K562 (cell line): ENCODE data around the gene RPL15. TPM values are rescaled to one million over a fixed set of nuclear protein-coding genes. Genes with fewer than 3 reads are reported as not detected.

Source experiments
- ARID4B ChIP-seq: sonication (generic); formaldehyde crosslinking; IDR thresholded peaks from 2 replicates; pipeline ENCODE4 v1.8.0; 2022; ENCODE audit warnings: mild to moderate bottlenecking, missing genetic modification reagents
- CCNT2 ChIP-seq: IDR thresholded peaks from 2 replicates; pipeline ENCODE4 v1.6.1; 2011; ENCODE audit warnings: borderline replicate concordance, low read depth, mild to moderate bottlenecking, moderate library complexity, mixed read lengths, low read length; ENCODE audit not compliant: insufficient read length; ENCODE audit errors: extremely low read depth
- CREB3L1 ChIP-seq: fragments of 450-650 bp; IDR thresholded peaks from 2 replicates; pipeline ENCODE4 v1.6.1; 2014; ENCODE audit warnings: low read depth, mild to moderate bottlenecking, moderate library complexity, borderline replicate concordance
- EWSR1 ChIP-seq: fragments of 450-650 bp; IDR thresholded peaks from 2 replicates; pipeline ENCODE4 v1.6.1; 2018; ENCODE audit warnings: borderline replicate concordance, mild to moderate bottlenecking, low read depth, moderate library complexity; ENCODE audit not compliant: partially characterized antibody
- FOXP1 ChIP-seq: sonication (generic); formaldehyde crosslinking; IDR thresholded peaks from 2 replicates; pipeline ENCODE4 v1.8.0; 2022; ENCODE audit warnings: mild to moderate bottlenecking, missing genetic modification reagents
- GATA2 ChIP-seq: sonication (generic); formaldehyde crosslinking; IDR thresholded peaks from 2 replicates; pipeline ENCODE4 v1.4.0; 2020; ENCODE audit warnings: mild to moderate bottlenecking, missing genetic modification reagents
- HDAC8 ChIP-seq: fragments of 450-650 bp; IDR thresholded peaks from 2 replicates; pipeline ENCODE4 v1.6.1; 2016; ENCODE audit warnings: mild to moderate bottlenecking, missing genetic modification characterization, moderate library complexity, missing compliant biosample characterization
- MCM5 ChIP-seq: fragments of 450-650 bp; IDR thresholded peaks from 2 replicates; pipeline ENCODE4 v1.6.1; 2016; ENCODE audit warnings: low read depth
- MTA3 ChIP-seq: fragments of 450-650 bp; formaldehyde crosslinking; IDR thresholded peaks from 2 replicates; pipeline ENCODE4 v1.6.1; 2017; ENCODE audit warnings: mild to moderate bottlenecking, borderline replicate concordance
- MYNN ChIP-seq, 2 experiments: sonication (generic); formaldehyde crosslinking in 1 of 2; IDR thresholded peaks; 2 replicates each; pipeline versions ENCODE4 v1.5.0 to v1.6.1; 2016 to 2020; ENCODE audit warnings: antibody characterized with exemption in 1 of 2, missing genetic modification reagents in 1 of 2
- PHF20 ChIP-seq: fragments of 450-650 bp; IDR thresholded peaks from 2 replicates; pipeline ENCODE4 v1.6.1; 2018; ENCODE audit not compliant: partially characterized antibody
- SIRT6 ChIP-seq: IDR thresholded peaks from one replicate; pipeline ENCODE4 v1.6.1; 2012; ENCODE audit warnings: low read depth, mild to moderate bottlenecking, control low read depth, inconsistent platforms, low read length, moderate library complexity
- TBL1XR1 ChIP-seq, 2 experiments: IDR thresholded peaks; 2 replicates each; pipeline ENCODE4 v1.6.1; 2012; ENCODE audit warnings: improper control_type of control experiment in 2 of 2, low read length in 2 of 2, mild to moderate bottlenecking in 1 of 2
- ZBTB12 ChIP-seq: fragments of 250-450 bp; sonication (Bioruptor Pico); IDR thresholded peaks from 2 replicates; pipeline ENCODE4 v1.4.0; 2020
- ZBTB49 ChIP-seq: sonication (generic); formaldehyde crosslinking; IDR thresholded peaks from 2 replicates; pipeline ENCODE4 v1.8.0; 2022; ENCODE audit warnings: missing genetic modification reagents, mild to moderate bottlenecking, borderline replicate concordance
- ZNF184 ChIP-seq: sonication (generic); formaldehyde crosslinking; IDR thresholded peaks from 2 replicates; pipeline ENCODE4 v1.5.0; 2020; ENCODE audit warnings: missing genetic modification reagents
- ZNF217 ChIP-seq: sonication (generic); formaldehyde crosslinking; IDR thresholded peaks from 2 replicates; pipeline ENCODE4 v1.8.0; 2022; ENCODE audit warnings: mild to moderate bottlenecking, missing genetic modification reagents
- ZNF316 ChIP-seq: fragments of 450-650 bp; IDR thresholded peaks from 2 replicates; pipeline ENCODE4 v1.6.1; 2016
- polyA plus RNA-seq, 8 experiments: library from polyadenylated mRNA; depleted of rRNA in 4 of 8; stranded (reverse) in 5 of 8; unstranded in 3 of 8; fragments of >200 nt; fragmentation: Nextera tagmentation in 2 of 8; fragmentation: Illumina TruSeq in 1 of 8; extraction: Ambion mirVana in 2 of 8; extraction: Trizol in 1 of 8; gene quantifications; 2 replicates each; pipeline versions ENCODE4 v1.2.1 to v1.2.3, GENCODE V29; 2011 to 2014; ENCODE audit warnings: inconsistent platforms in 1 of 8, missing spikeins in 1 of 8
- total RNA-seq, 7 experiments: library from RNA; depleted of rRNA in 6 of 7; stranded (reverse); fragments of >200 nt in 6 of 7; fragmentation: Illumina TruSeq in 2 of 7; extraction: Trizol in 2 of 7; gene quantifications; 2 replicates each; pipeline versions ENCODE4 v1.2.1 to v1.2.3, GENCODE V29; 2011 to 2021; ENCODE audit warnings: low replicate concordance in 1 of 7

RPL15 gene
- total and polyA plus RNA-seq, 9 of the 15 experiments (the other 6 are each of a cell fraction or from before 2014, with no cell fraction given), result 2,393 to 8,850 (median 3,928) TPM

- TF ChIP-seq CCNT2, result peak; percentile 82
- TF ChIP-seq SIRT6, result peak; percentile 76
- peak; percentile 50; the same call in 1 of the 2 replicates for TF ChIP-seq ZBTB12 (CRISPR knock-in tag)
- TF ChIP-seq FOXP1, result no peak; the same call in 1 of the 2 replicates
- no peak for TF ChIP-seq HDAC8
- TF ChIP-seq EWSR1, result no peak
- peak; percentile 44 to 68 for TF ChIP-seq TBL1XR1 (IDR thresholded peaks at IDR 0.05; ENCODE audit: low read length in 2 of 2)
- TF ChIP-seq ZBTB49, result no peak
- no peak for TF ChIP-seq ZNF184 (CRISPR knock-in tag)
- TF ChIP-seq ZNF316, result peak; percentile 28
- no peak for TF ChIP-seq MCM5
- peak; percentile 91 for TF ChIP-seq PHF20
- TF ChIP-seq GATA2, result no peak
- TF ChIP-seq ARID4B (CRISPR knock-in tag), result peak; percentile 67; the same call in 1 of the 2 replicates
- peak; percentile 90 for TF ChIP-seq CREB3L1
- TF ChIP-seq MYNN (IDR thresholded peaks at IDR 0.05), result peak; percentile 51
- no peak for TF ChIP-seq MYNN (CRISPR knock-in tag; IDR thresholded peaks at IDR 0.05)
- peak; percentile 94 for TF ChIP-seq MTA3
- TF ChIP-seq ZNF217 (CRISPR knock-in tag), result no peak; the same call in 1 of the 2 replicates
Measured at GRCh38 chr3:23916886-23917678, at the start of gene RPL15, which contains the start of gene NKIRAS1 (continued).
